H1 (cell line): ENCODE data around the gene PDE3A. TPM values are rescaled to one million over a fixed set of nuclear protein-coding genes. Genes with fewer than 3 reads are reported as not detected.

Source experiments
- CTCF ChIA-PET: fragments of 300-600 bp; sonication (Branson Sonifier 250); formaldehyde crosslinking; loops from one replicate; lab custom pipeline; 2021; ENCODE audit not compliant: partially characterized antibody; lab: Charles Lee
- POLR2A ChIA-PET: fragments of 300-600 bp; sonication (Branson Sonifier 250); formaldehyde crosslinking; loops from one replicate; lab custom pipeline; 2021; ENCODE audit warnings: inconsistent platforms; ENCODE audit not compliant: partially characterized antibody; lab: Charles Lee
- DNase-seq, 2 experiments: peaks; one replicate each; pipeline versions ENCODE4 v3.0.0 to v3.0.0-alpha.2; 2010 to 2022; ENCODE audit warnings: low spot score in 2 of 2, low read depth in 1 of 2, mixed read lengths in 1 of 2
- FAIRE-seq: peaks from 2 replicates; lab custom pipeline; 2011; peaks lifted over from hg19 to GRCh38; lab: Jason Lieb, UNC
- H2AFZ ChIP-seq: 2 replicates; pipeline ENCODE4 v1.8.1; 2012; ENCODE audit warnings: low read length, inconsistent platforms
- H2AK5ac ChIP-seq: 2 replicates; pipeline ENCODE4 v1.6.1; 2013; ENCODE audit warnings: low read depth, low read length
- H2BK120ac ChIP-seq: replicated peaks from 2 replicates; pipeline ENCODE3; 2013; ENCODE audit warnings: low read depth, low read length, inconsistent platforms
- H2BK12ac ChIP-seq: 2 replicates; pipeline ENCODE4 v1.6.1; 2013; ENCODE audit warnings: low read depth, low read length
- H2BK15ac ChIP-seq: 2 replicates; pipeline ENCODE4 v1.6.1; 2013; ENCODE audit warnings: low read length
- H2BK20ac ChIP-seq: 2 replicates; pipeline ENCODE4 v1.6.1; 2013; ENCODE audit warnings: low read length
- H2BK5ac ChIP-seq: 2 replicates; pipeline ENCODE4 v1.6.1; 2013; ENCODE audit warnings: low read depth, low read length
- H3K14ac ChIP-seq: 2 replicates; pipeline ENCODE4 v1.6.1; 2013; ENCODE audit warnings: inconsistent platforms; ENCODE audit not compliant: insufficient read length
- H3K18ac ChIP-seq: 2 replicates; pipeline ENCODE4 v1.6.1; 2013; ENCODE audit warnings: low read length; ENCODE audit errors: extremely low read depth
- H3K23ac ChIP-seq: 2 replicates; pipeline ENCODE4 v1.6.1; 2013; ENCODE audit warnings: inconsistent platforms; ENCODE audit not compliant: insufficient read length
- H3K23me2 ChIP-seq: 2 replicates; pipeline ENCODE4 v1.6.1; 2013; ENCODE audit warnings: low read depth, low read length
- H3K27ac ChIP-seq: 2 replicates; pipeline ENCODE4 v1.6.1; 2011; ENCODE audit warnings: low read depth, low read length, inconsistent platforms
- H3K27me3 ChIP-seq, 4 experiments: replicated peaks in 1 of 4; 1 replicate in 1 of 4; 2 replicates in 3 of 4; pipeline versions ENCODE4 v1.6.1 to v1.8.1; 2011 to 2013; ENCODE audit warnings: low read length in 3 of 4, mild to moderate bottlenecking in 3 of 4, inconsistent platforms in 2 of 4, mixed read lengths in 2 of 4, moderate library complexity in 1 of 4; ENCODE audit not compliant: control insufficient read depth in 3 of 4, insufficient read depth in 3 of 4; ENCODE audit errors: extremely low read depth in 1 of 4
- H3K36me3 ChIP-seq, 4 experiments: 2 replicates each; pipeline versions ENCODE4 v1.6.1 to v1.8.1; 2011 to 2013; ENCODE audit warnings: mild to moderate bottlenecking in 4 of 4, low read length in 3 of 4, moderate library complexity in 2 of 4, control low read depth in 1 of 4, inconsistent platforms in 1 of 4; ENCODE audit not compliant: insufficient read depth in 4 of 4, control insufficient read depth in 2 of 4
- H3K4ac ChIP-seq: replicated peaks from 2 replicates; pipeline ENCODE3; 2013; ENCODE audit warnings: low read length, low read depth, mixed read lengths, inconsistent platforms; ENCODE audit not compliant: insufficient read length
- H3K4me1 ChIP-seq, 4 experiments: replicated peaks in 1 of 4; 1 replicate in 1 of 4; 2 replicates in 3 of 4; pipeline versions ENCODE4 v1.6.1 to v1.8.1; 2011 to 2013; ENCODE audit warnings: low read length in 3 of 4, inconsistent platforms in 2 of 4, mixed read lengths in 1 of 4; ENCODE audit not compliant: insufficient read depth in 4 of 4, control insufficient read depth in 3 of 4
- H3K4me2 ChIP-seq, 2 experiments: 2 replicates each; pipeline versions ENCODE4 v1.6.1 to v1.8.1; 2011 to 2013; ENCODE audit warnings: low read depth in 2 of 2, low read length in 2 of 2, control low read depth in 1 of 2, inconsistent platforms in 1 of 2, mild to moderate bottlenecking in 1 of 2; ENCODE audit not compliant: insufficient read depth in 1 of 2
- H3K4me3 ChIP-seq, 4 experiments: fragments of 200-600, 300-600 bp in 1 of 4; sonication (generic), shearing (Covaris generic), sonication (Bioruptor Twin) in 1 of 4; 2 replicates each; pipeline versions ENCODE4 v1.5.1 to v1.8.1; 2011 to 2016; ENCODE audit warnings: low read length in 4 of 4, low read depth in 3 of 4, control low read depth in 2 of 4, inconsistent platforms in 2 of 4, mild to moderate bottlenecking in 2 of 4, mixed read lengths in 1 of 4, moderate library complexity in 1 of 4; ENCODE audit not compliant: insufficient read depth in 2 of 4; ENCODE audit errors: extremely low read depth in 1 of 4
- H3K56ac ChIP-seq: replicated peaks from 2 replicates; pipeline ENCODE3; 2013; ENCODE audit warnings: low read depth, mild to moderate bottlenecking, mixed read lengths, low read length, inconsistent platforms; ENCODE audit not compliant: insufficient read length
- H3K79me1 ChIP-seq: 2 replicates; pipeline ENCODE4 v1.6.1; 2013; ENCODE audit warnings: low read depth, low read length, control low read depth
- H3K79me2 ChIP-seq, 2 experiments: 2 replicates each; pipeline versions ENCODE4 v1.6.1 to v1.8.1; 2012 to 2013; ENCODE audit warnings: low read length in 2 of 2, mild to moderate bottlenecking in 2 of 2, inconsistent platforms in 1 of 2; ENCODE audit not compliant: insufficient read depth in 2 of 2, control insufficient read depth in 1 of 2
- H3K9ac ChIP-seq, 4 experiments: replicated peaks in 1 of 4; 1 replicate in 1 of 4; 2 replicates in 3 of 4; pipeline versions ENCODE4 v1.6.1 to v1.8.1; 2011 to 2013; ENCODE audit warnings: low read depth in 3 of 4, low read length in 3 of 4, control low read depth in 2 of 4, mild to moderate bottlenecking in 2 of 4, moderate library complexity in 2 of 4, inconsistent platforms in 1 of 4; ENCODE audit errors: extremely low read depth in 1 of 4
- H3K9me3 ChIP-seq, 2 experiments: 2 replicates each; pipeline versions ENCODE4 v1.6.1 to v1.8.1; 2012 to 2013; ENCODE audit warnings: mild to moderate bottlenecking in 2 of 2, moderate library complexity in 2 of 2, control low read depth in 1 of 2, inconsistent platforms in 1 of 2, low read depth in 1 of 2, low read length in 1 of 2, mixed read lengths in 1 of 2; ENCODE audit not compliant: insufficient read depth in 2 of 2
- H4K20me1 ChIP-seq, 2 experiments: replicated peaks in 1 of 2; 2 replicates each; pipeline versions ENCODE3 to v1.8.1; 2011 to 2013; ENCODE audit warnings: inconsistent platforms in 2 of 2, low read length in 2 of 2, mild to moderate bottlenecking in 1 of 2; ENCODE audit not compliant: insufficient read depth in 2 of 2, control insufficient read depth in 1 of 2
- H4K5ac ChIP-seq: 2 replicates; pipeline ENCODE4 v1.6.1; 2013; ENCODE audit warnings: low read length, low read depth, mixed read lengths, inconsistent platforms; ENCODE audit not compliant: insufficient read length
- H4K8ac ChIP-seq: 2 replicates; pipeline ENCODE4 v1.8.0; 2013; ENCODE audit warnings: mild to moderate bottlenecking, moderate library complexity, low read length, inconsistent platforms; ENCODE audit not compliant: insufficient read depth; ENCODE audit errors: extremely low read depth
- H4K91ac ChIP-seq: replicated peaks from 2 replicates; pipeline ENCODE3; 2013; ENCODE audit warnings: low read length, mixed read lengths, inconsistent platforms; ENCODE audit not compliant: insufficient read length
- CBX8 ChIP-seq: fragments of 300-800, 300-1000 bp; sonication (generic); IDR thresholded peaks from 2 replicates; pipeline ENCODE4 v1.7.1; 2016; ENCODE audit warnings: low read depth, low read length, borderline replicate concordance
- EZH2 ChIP-seq: fragments of 200-600 bp; sonication (generic); IDR thresholded peaks from 2 replicates; pipeline ENCODE4 v1.7.1; 2012; ENCODE audit warnings: low read depth, mild to moderate bottlenecking, moderate library complexity, low read length, inconsistent platforms; ENCODE audit not compliant: severe bottlenecking
- GABPA ChIP-seq: IDR thresholded peaks from 2 replicates; pipeline ENCODE4 v1.6.1; 2011; ENCODE audit warnings: mild to moderate bottlenecking, low read length, moderate library complexity, borderline replicate concordance; ENCODE audit not compliant: insufficient read depth
- KDM1A ChIP-seq: fragments of 200-600, 300-600 bp; sonication (generic); IDR thresholded peaks from 2 replicates; pipeline ENCODE4 v1.7.1; 2016; ENCODE audit warnings: mild to moderate bottlenecking, low read length, borderline replicate concordance
- MAX ChIP-seq: IDR thresholded peaks from 2 replicates; pipeline ENCODE4 v1.6.1; 2012; ENCODE audit warnings: inconsistent platforms
- WGBS, 2 experiments: shearing (Covaris generic) in 1 of 2; methylation state at CpG; one replicate each; pipeline versions ENCODE4 v1.1.6 to v1.1.7; 2013 to 2015; ENCODE audit warnings: low lambda C conversion rate in 2 of 2, mixed read lengths in 2 of 2, inconsistent platforms in 1 of 2, low coverage in 1 of 2, missing lambda C conversion rate in 1 of 2; ENCODE audit not compliant: insufficient replicate concordance in 2 of 2, insufficient coverage in 1 of 2, insufficient read length in 1 of 2; ENCODE audit errors: extremely low coverage in 1 of 2, missing lambda C conversion rate in 1 of 2; 5-methylcytosine and 5-hydroxymethylcytosine counted together
- polyA plus RNA-seq, 7 experiments: library from polyadenylated mRNA; depleted of rRNA in 3 of 7; stranded (reverse) in 5 of 7; unstranded in 2 of 7; fragments of >200 nt in 5 of 7; fragments of 200-250 nt in 2 of 7; gene quantifications; 1 replicate in 5 of 7; 2 replicates in 1 of 7; 4 replicates in 1 of 7; pipeline versions ENCODE4 v1.2.1 to v1.2.3, GENCODE V29; 2011 to 2013; ENCODE audit warnings: missing spikeins in 2 of 7, mixed read lengths in 2 of 7
- total RNA-seq: library from RNA; stranded (reverse); fragmentation: NEBNext Ultra II Directional; extraction: Animal tissue kit (Norgen Biotek cat#: 25700); gene quantifications from 2 replicates; pipeline ENCODE4 v1.2.1, GENCODE V29; 2021

PDE3A gene
- total and polyA plus RNA-seq, 2 of the 8 experiments (the other 6 are each of a cell fraction or from before 2014, with no cell fraction given): 1.4 to 3.4 TPM

DNA sequence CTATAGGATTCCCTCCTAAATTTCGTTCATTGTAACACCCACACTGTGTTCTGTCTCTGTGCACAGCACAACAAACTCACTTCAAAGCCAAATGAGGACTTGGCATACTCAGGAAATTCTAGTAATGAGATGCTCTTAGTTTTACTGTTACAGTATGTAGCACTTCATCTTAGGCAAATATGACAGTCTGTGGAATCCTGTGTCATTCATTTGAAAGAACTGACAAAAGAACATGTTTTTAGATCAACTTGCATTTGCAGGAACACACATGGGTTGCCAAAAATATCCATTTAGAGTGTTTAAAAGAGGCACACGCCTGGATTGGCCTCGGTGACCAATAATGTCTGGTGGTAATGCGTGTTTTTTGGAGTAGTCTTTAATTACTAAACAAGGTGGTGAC, 56.5 kb downstream of the PDE3A start:
- no peaks in the 10 kb centered on the region for H3K27me3 ChIP-seq
- no peak overlapping the region for H4K5ac ChIP-seq
- H2BK5ac ChIP-seq: no peak overlapping the region
- H3K79me2 ChIP-seq: no peaks in the 10 kb centered on the region
- H4K20me1 ChIP-seq: no peaks in the 10 kb centered on the region
- H3K4ac ChIP-seq: no peak overlapping the region
- TF ChIP-seq CBX8: no peak
- no peak for TF ChIP-seq MAX
- no peak for TF ChIP-seq KDM1A
- no peak for TF ChIP-seq GABPA
- no peak for TF ChIP-seq EZH2
- H3K9ac ChIP-seq: no peak overlapping the region
- H2BK12ac ChIP-seq: no peak overlapping the region
- no peak overlapping the region for H3K4me3 ChIP-seq
- no peak overlapping the region for H3K14ac ChIP-seq
- H3K9me3 ChIP-seq: no peaks in the 10 kb centered on the region
- H4K8ac ChIP-seq: no peak overlapping the region
- WGBS, 2 experiments: 91% methylated on average over 4 of the region's 4 CpGs; no CpG with 5 or more reads in 1 of the 2 experiments
- ChIA-PET POLR2A (no interaction called here), CTCF (interaction anchor here (0.7 kb wide), 1 partner anchor 90 kb away, joined by 3 read pairs; no protein-coding TSS in a partner anchor)
- H3K79me1 ChIP-seq: no peaks in the 10 kb centered on the region
- no peaks in the 10 kb centered on the region for H3K23me2 ChIP-seq
- FAIRE-seq: no peak
- no peak overlapping the region for H2BK15ac ChIP-seq
- H2BK120ac ChIP-seq: no peak overlapping the region
- H3K4me1 ChIP-seq: peaks cover 0 to 5% (median 0%) of the 10 kb centered on the region in 4 experiments; a peak in 2 of 7 replicates
- no peak overlapping the region for H4K91ac ChIP-seq
- no peak overlapping the region for H3K56ac ChIP-seq
- no peak overlapping the region for H2AK5ac ChIP-seq
- H3K4me2 ChIP-seq: no peak overlapping the region
- no peak overlapping the region for H2BK20ac ChIP-seq
- H3K18ac ChIP-seq: no peak overlapping the region
- no peak overlapping the region for H3K23ac ChIP-seq
- DNase-seq: no peak
- H3K27ac ChIP-seq: no peak overlapping the region
- no peak overlapping the region for H2AFZ ChIP-seq
- no peaks in the 10 kb centered on the region for H3K36me3 ChIP-seq
